Loucy (cell line): Measurements from ENCODE around the gene HS3ST3B1.

Experiments
- H2AFZ ChIP-seq: fragments of 200-600 bp; sonication (generic); 2 replicates; pipeline ENCODE4 v1.6.0; 2016; ENCODE audit warnings: antibody characterized with exemption, mild to moderate bottlenecking, low read length, moderate library complexity
- H3F3A ChIP-seq: fragments of 200-600 bp; 2 replicates; pipeline ENCODE4 v1.6.0; 2016; ENCODE audit warnings: antibody characterized with exemption, low read depth, mild to moderate bottlenecking
- H3K27me3 ChIP-seq: fragments of 200-600 bp; sonication (generic); 2 replicates; pipeline ENCODE4 v1.6.1; 2014; ENCODE audit warnings: low read length, mild to moderate bottlenecking; ENCODE audit not compliant: insufficient read depth, poor library complexity, severe bottlenecking
- H3K36me3 ChIP-seq: fragments of 200-600 bp; sonication (generic); 2 replicates; pipeline ENCODE4 v1.6.1; 2016; ENCODE audit warnings: low read length; ENCODE audit not compliant: insufficient read depth
- H3K4me1 ChIP-seq: fragments of 200-600 bp; sonication (generic); 2 replicates; pipeline ENCODE4 v1.5.1; 2014; ENCODE audit warnings: low read length, mild to moderate bottlenecking; ENCODE audit not compliant: insufficient read depth, poor library complexity, severe bottlenecking
- H3K4me2 ChIP-seq: fragments of 200-600 bp; sonication (generic); 2 replicates; pipeline ENCODE4 v1.6.0; 2014; ENCODE audit warnings: antibody characterized with exemption, low read length, low read depth, mild to moderate bottlenecking; ENCODE audit not compliant: poor library complexity, severe bottlenecking
- H3K4me3 ChIP-seq: fragments of 200-600 bp; sonication (generic); 2 replicates; pipeline ENCODE4 v1.5.1; 2014; ENCODE audit warnings: low read length, mild to moderate bottlenecking, mixed read lengths; ENCODE audit not compliant: poor library complexity, severe bottlenecking
- H3K79me2 ChIP-seq: fragments of 200-600 bp; sonication (generic); 2 replicates; pipeline ENCODE4 v1.6.1; 2014; ENCODE audit warnings: low read length; ENCODE audit not compliant: insufficient read depth
- H3K9ac ChIP-seq: fragments of 200-600 bp; sonication (generic); 2 replicates; pipeline ENCODE4 v1.6.0; 2014; ENCODE audit warnings: mild to moderate bottlenecking, low read depth, low read length, moderate library complexity; ENCODE audit not compliant: poor library complexity, severe bottlenecking
- H3K9me2 ChIP-seq: fragments of 200-600 bp; sonication (generic); replicated peaks from 2 replicates; pipeline ENCODE4 v1.6.1; 2016; ENCODE audit warnings: low read depth, low read length, mixed read lengths
- H3K9me3 ChIP-seq: fragments of 200-600 bp; sonication (generic); 2 replicates; pipeline ENCODE4 v1.6.1; 2014; ENCODE audit warnings: mild to moderate bottlenecking, antibody characterized with exemption, low read length, low read depth; ENCODE audit not compliant: insufficient read depth
- H4K20me1 ChIP-seq: fragments of 200-600 bp; sonication (generic); 2 replicates; pipeline ENCODE4 v1.6.0; 2014; ENCODE audit warnings: antibody characterized with exemption, low read length, mild to moderate bottlenecking; ENCODE audit not compliant: insufficient read depth, poor library complexity, severe bottlenecking
- EZH2phosphoT487 ChIP-seq: fragments of 200-600 bp; IDR thresholded peaks from 2 replicates; pipeline ENCODE4 v1.6.1; 2018; ENCODE audit warnings: antibody characterized with exemption, mild to moderate bottlenecking, moderate library complexity, borderline replicate concordance
- TF ChIP-seq, protein P1 (sequence below): fragments of 200-600 bp; sonication (generic); conservative IDR thresholded peaks from 2 replicates; pipeline ENCODE4 v1.5.1; 2014; ENCODE audit warnings: mild to moderate bottlenecking, antibody characterized with exemption, low read length

HS3ST3B1 gene

DNA sequence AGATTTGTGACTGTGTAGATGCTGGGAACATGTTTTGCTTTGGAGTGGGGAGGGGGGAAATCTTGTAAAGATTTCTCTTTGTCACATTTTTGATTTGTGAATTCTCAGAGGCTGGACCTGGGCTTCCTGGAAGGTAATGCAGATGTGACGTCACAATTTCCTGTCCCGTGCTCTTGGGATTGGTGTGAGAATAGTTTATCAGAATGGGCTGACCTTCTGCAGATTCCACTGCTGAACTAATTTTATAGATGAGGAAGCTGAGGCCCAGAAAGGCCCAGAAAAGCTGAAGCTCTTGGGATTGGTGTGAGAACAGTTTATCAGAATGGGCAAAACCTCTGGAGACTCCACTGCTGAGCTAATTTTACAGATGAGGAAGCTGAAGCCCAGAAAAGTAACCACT, 34.0 kb downstream of the HS3ST3B1 start:
- no peak overlapping the region for H3K9ac ChIP-seq
- no peaks in the 10 kb centered on the region for H3F3A ChIP-seq
- no peak overlapping the region for H3K4me2 ChIP-seq
- no peaks in the 10 kb centered on the region for H3K27me3 ChIP-seq
- TF ChIP-seq EZH2phosphoT487: no peak
- TF ChIP-seq, protein P1, sequence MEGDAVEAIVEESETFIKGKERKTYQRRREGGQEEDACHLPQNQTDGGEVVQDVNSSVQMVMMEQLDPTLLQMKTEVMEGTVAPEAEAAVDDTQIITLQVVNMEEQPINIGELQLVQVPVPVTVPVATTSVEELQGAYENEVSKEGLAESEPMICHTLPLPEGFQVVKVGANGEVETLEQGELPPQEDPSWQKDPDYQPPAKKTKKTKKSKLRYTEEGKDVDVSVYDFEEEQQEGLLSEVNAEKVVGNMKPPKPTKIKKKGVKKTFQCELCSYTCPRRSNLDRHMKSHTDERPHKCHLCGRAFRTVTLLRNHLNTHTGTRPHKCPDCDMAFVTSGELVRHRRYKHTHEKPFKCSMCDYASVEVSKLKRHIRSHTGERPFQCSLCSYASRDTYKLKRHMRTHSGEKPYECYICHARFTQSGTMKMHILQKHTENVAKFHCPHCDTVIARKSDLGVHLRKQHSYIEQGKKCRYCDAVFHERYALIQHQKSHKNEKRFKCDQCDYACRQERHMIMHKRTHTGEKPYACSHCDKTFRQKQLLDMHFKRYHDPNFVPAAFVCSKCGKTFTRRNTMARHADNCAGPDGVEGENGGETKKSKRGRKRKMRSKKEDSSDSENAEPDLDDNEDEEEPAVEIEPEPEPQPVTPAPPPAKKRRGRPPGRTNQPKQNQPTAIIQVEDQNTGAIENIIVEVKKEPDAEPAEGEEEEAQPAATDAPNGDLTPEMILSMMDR: no peak
- H3K9me3 ChIP-seq: no peaks in the 10 kb centered on the region; the same call in 1 of the 2 replicates
- no peaks in the 10 kb centered on the region for H3K4me1 ChIP-seq
- no peak overlapping the region for H2AFZ ChIP-seq
- H4K20me1 ChIP-seq: no peaks in the 10 kb centered on the region
- no peaks in the 10 kb centered on the region for H3K9me2 ChIP-seq
- H3K4me3 ChIP-seq: no peak overlapping the region
- H3K79me2 ChIP-seq: no peaks in the 10 kb centered on the region
- H3K36me3 ChIP-seq: no peaks in the 10 kb centered on the region

DNA sequence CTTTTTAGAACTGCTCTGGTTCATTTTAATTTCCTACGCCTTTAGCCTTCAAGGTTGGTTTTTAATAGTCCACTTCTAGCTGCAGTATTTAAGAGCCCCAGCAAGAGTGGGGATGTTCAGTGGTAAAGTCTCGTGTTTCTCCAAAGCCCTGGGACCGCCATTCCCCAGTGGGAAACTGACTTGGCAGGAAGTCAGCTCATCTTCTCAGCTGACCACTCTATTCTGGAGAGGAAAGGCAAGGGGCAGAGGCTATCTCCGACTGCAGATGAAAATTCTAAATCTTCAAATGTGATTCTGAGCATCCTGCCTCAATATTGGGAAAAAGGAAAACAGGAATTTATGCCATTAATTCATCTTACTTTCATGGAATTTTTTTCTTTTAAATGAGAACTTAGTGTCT, 35.5 kb downstream of the HS3ST3B1 start:
- Histone ChIP-seq H3K27me3 (no peaks in the 10 kb centered on the region), H2AFZ (no peak overlapping the region), H3K4me2 (no peak overlapping the region), H3K79me2 (no peaks in the 10 kb centered on the region), H3K9me3 (no peaks in the 10 kb centered on the region; the same call in 1 of the 2 replicates), H3K36me3 (no peaks in the 10 kb centered on the region), H3K9ac (no peak overlapping the region), H3F3A (no peaks in the 10 kb centered on the region), H3K9me2 (no peaks in the 10 kb centered on the region), H4K20me1 (no peaks in the 10 kb centered on the region), H3K4me1 (no peaks in the 10 kb centered on the region), H3K4me3 (no peak overlapping the region)
- TF ChIP-seq, protein P1: no peak
- no peak for TF ChIP-seq EZH2phosphoT487

DNA sequence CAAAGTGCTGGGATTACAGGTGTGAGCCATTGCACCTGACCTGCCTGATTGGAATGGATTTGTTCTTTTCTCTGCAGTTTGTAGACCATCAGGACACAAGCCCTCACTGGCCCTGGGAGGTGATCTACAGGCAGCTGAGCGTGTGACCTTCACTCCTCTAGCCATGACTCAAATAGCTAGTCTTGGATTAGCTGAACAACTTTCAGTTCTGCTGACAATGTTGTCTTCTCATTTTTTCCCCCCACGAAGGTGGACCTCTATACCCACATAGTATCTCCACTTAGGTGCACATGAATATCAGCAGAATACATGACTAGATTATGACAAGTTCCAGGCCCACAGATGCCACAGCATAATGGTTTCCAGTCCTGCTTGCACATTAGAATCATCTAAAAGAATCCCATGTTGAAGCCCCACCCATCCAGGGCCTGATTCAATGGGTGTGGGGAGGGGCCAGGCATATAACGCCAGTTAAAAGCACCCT, 36.8 kb downstream of the HS3ST3B1 start:
- Histone ChIP-seq H3K9me2 (no peaks in the 10 kb centered on the region), H3K4me1 (no peaks in the 10 kb centered on the region), H3K79me2 (no peaks in the 10 kb centered on the region), H3K9me3 (no peaks in the 10 kb centered on the region), H4K20me1 (no peaks in the 10 kb centered on the region), H2AFZ (no peak overlapping the region), H3K4me2 (no peak overlapping the region), H3F3A (no peaks in the 10 kb centered on the region), H3K9ac (no peak overlapping the region), H3K36me3 (no peaks in the 10 kb centered on the region), H3K27me3 (no peaks in the 10 kb centered on the region), H3K4me3 (no peak overlapping the region)
- no peak for TF ChIP-seq EZH2phosphoT487
- TF ChIP-seq, protein P1: no peak
